Vagina (tissue), 2 donors: ENCODE measurements around the gene GDPD4.

Experiments
- CTCF ChIP-seq, 3 experiments: fragments of 450-650 bp in 2 of 3; fragments of 200-600 bp in 1 of 3; sonication (generic) in 1 of 3; IDR thresholded peaks; one replicate each; pipeline ENCODE4 v1.5.1; 2017 to 2019; ENCODE audit warnings: antibody characterized with exemption in 3 of 3, mild to moderate bottlenecking in 2 of 3, moderate library complexity in 2 of 3
- POLR2A ChIP-seq, 2 donors: fragments of 450-650 bp; IDR thresholded peaks; one replicate each; pipeline ENCODE4 v1.6.1; 2017; ENCODE audit warnings: antibody characterized with exemption in 2 of 2, mild to moderate bottlenecking in 2 of 2, moderate library complexity in 2 of 2
- POLR2AphosphoS5 ChIP-seq, 2 donors: sonication (generic); formaldehyde crosslinking; IDR thresholded peaks; one replicate each; pipeline ENCODE4 v1.9.0; 2017; ENCODE audit warnings: antibody characterized with exemption in 2 of 2, mild to moderate bottlenecking in 2 of 2, low read depth in 1 of 2; ENCODE audit not compliant: insufficient read depth in 1 of 2

GRCh38 chr11:77301510-77301909 is at the start of gene GDPD4:
- TF ChIP-seq POLR2A (IDR thresholded peaks at IDR 0.05) (no peak), CTCF (IDR thresholded peaks at IDR 0.05) (no peak), POLR2AphosphoS5 (IDR thresholded peaks at IDR 0.05; ENCODE audit: insufficient read depth in 1 of 2, low read depth in 1 of 2) (no peak)
